Raji (cell line): ENCODE data around the gene SAMSN1.

Source experiments
- POLR2A ChIP-seq: IDR thresholded peaks from 2 replicates; pipeline ENCODE4 v1.6.1; 2011; ENCODE audit warnings: low read depth, low read length, control low read depth; ENCODE audit not compliant: insufficient read depth

Gene SAMSN1

GRCh38 chr21:14523234-14523633 is 22.9 kb downstream of the SAMSN1 start:
- TF ChIP-seq POLR2A: no peak

GRCh38 chr21:14522736-14523135 is 23.4 kb downstream of the SAMSN1 start:
- TF ChIP-seq POLR2A: no peak

- no peak for TF ChIP-seq POLR2A
Observed at GRCh38 chr21:14520535-14520934, 25.6 kb downstream of the SAMSN1 start.

- no peak for TF ChIP-seq POLR2A
Observed at GRCh38 chr21:14519000-14519399, 27.1 kb downstream of the SAMSN1 start.

- TF ChIP-seq POLR2A: no peak
Observed at GRCh38 chr21:14513804-14514203, 32.3 kb downstream of the SAMSN1 start.

- no peak for TF ChIP-seq POLR2A
Observed at GRCh38 chr21:14500873-14501272, 45.2 kb downstream of the SAMSN1 start.

GRCh38 chr21:14499316-14499715 is 46.8 kb downstream of the SAMSN1 start:
- TF ChIP-seq POLR2A: no peak

- no peak for TF ChIP-seq POLR2A
Observed at GRCh38 chr21:14497825-14498224, 48.3 kb downstream of the SAMSN1 start.

GRCh38 chr21:14495075-14495474 is 51.0 kb downstream of the SAMSN1 start:
- no peak for TF ChIP-seq POLR2A

GRCh38 chr21:14493731-14494130 is 52.4 kb downstream of the SAMSN1 start:
- no peak for TF ChIP-seq POLR2A

- TF ChIP-seq POLR2A: no peak
Observed at GRCh38 chr21:14492931-14493330, 53.2 kb downstream of the SAMSN1 start.

GRCh38 chr21:14491269-14491681 is 54.8 kb downstream of the SAMSN1 start:
- TF ChIP-seq POLR2A: no peak

GRCh38 chr21:14488672-14489204 is 57.4 kb downstream of the SAMSN1 start:
- TF ChIP-seq POLR2A: no peak

- no peak for TF ChIP-seq POLR2A
Observed at GRCh38 chr21:14487490-14488432, 58.4 kb downstream of the SAMSN1 start.

- no peak for TF ChIP-seq POLR2A
Observed at GRCh38 chr21:14486869-14487268, 59.2 kb downstream of the SAMSN1 start.
